ENCODE results near the gene TRMT1L. TPM values are rescaled to one million over a fixed set of nuclear protein-coding genes. Genes with fewer than 3 reads are reported as not detected.
"Not testable (repeated sequence)": the region's sequence is repeated elsewhere in the genome, so short reads cannot be mapped to it uniquely, and the experiment has no call there.

The TRMT1L gene, protein sequence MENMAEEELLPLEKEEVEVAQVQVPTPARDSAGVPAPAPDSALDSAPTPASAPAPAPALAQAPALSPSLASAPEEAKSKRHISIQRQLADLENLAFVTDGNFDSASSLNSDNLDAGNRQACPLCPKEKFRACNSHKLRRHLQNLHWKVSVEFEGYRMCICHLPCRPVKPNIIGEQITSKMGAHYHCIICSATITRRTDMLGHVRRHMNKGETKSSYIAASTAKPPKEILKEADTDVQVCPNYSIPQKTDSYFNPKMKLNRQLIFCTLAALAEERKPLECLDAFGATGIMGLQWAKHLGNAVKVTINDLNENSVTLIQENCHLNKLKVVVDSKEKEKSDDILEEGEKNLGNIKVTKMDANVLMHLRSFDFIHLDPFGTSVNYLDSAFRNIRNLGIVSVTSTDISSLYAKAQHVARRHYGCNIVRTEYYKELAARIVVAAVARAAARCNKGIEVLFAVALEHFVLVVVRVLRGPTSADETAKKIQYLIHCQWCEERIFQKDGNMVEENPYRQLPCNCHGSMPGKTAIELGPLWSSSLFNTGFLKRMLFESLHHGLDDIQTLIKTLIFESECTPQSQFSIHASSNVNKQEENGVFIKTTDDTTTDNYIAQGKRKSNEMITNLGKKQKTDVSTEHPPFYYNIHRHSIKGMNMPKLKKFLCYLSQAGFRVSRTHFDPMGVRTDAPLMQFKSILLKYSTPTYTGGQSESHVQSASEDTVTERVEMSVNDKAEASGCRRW
- total RNA-seq, result 10 to 100 TPM; 10.2 to 24.1 (median 20.9) TPM

GRCh38 chr1:185156854-185157598, at the start of gene TRMT1L, which contains the start of gene SWT1:
TSS of gene TRMT1L (minus strand) at chr1:185156953. CDS start at chr1:185156712, 241 bp downstream.
TSS of gene SWT1 (plus strand) at chr1:185157167. CDS start at chr1:185160842, 3,675 bp downstream.
- no peaks in the 10 kb centered on the region for H3K27me3 ChIP-seq
- peak; percentile 99 to 100 for DNase-seq
- H3K4me3 ChIP-seq, result peak within 1 kb of the TSS; percentile 97 to 99
- no peaks in the 10 kb centered on the region for H3K9me3 ChIP-seq
- TF ChIP-seq POLR2A (IDR thresholded peaks at IDR 0.05), result peak; percentile 99
- peak in 1 of 4 experiments; percentile 16 for TF ChIP-seq CTCF (IDR thresholded peaks at IDR 0.05)
- peak within 1 kb of the TSS; percentile 99 for H3K27ac ChIP-seq
- no peaks in the 10 kb centered on the region for H3K36me3 ChIP-seq
- intact Hi-C loops (cut with DNase I; ENCODE audit: low total_unique reads), result no loop called here
- H3K4me1 ChIP-seq, result peaks cover 0 to 7% of the 10 kb centered on the region in 2 donors

GRCh38 chr1:185200889-185201288, 44.1 kb upstream of the TRMT1L start:
- H3K4me3 ChIP-seq, result no peak overlapping the region
- no peaks in the 10 kb centered on the region for H3K4me1 ChIP-seq
- H3K27ac ChIP-seq, result no peak overlapping the region
- H3K36me3 ChIP-seq, result no peaks in the 10 kb centered on the region
- no peaks in the 10 kb centered on the region for H3K27me3 ChIP-seq
- TF ChIP-seq CTCF (IDR thresholded peaks at IDR 0.05), result no peak
- TF ChIP-seq POLR2A (IDR thresholded peaks at IDR 0.05), result no peak
- no peaks in the 10 kb centered on the region for H3K9me3 ChIP-seq
- no peak for DNase-seq
- intact Hi-C loops (cut with DNase I; ENCODE audit: low total_unique reads), result no loop called here

DNA sequence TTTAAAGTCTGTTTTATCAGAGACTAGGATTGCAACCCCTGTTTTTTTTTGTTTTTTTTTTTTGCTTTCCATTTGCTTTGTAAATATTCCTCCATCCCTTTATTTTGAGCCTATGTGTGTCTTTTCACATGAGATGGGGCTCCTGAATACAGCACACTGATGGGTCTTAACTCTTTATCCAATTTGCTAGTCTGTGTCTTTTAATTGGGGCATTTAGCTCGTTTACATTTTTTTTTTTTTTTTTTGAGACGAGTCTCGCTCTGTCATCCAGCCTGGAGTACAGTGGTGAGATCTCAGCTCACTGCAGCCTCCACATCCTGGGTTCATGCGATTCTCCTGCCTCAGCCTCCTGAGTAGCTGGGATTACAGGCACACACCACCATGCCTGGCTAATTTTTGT, 42.0 kb upstream of the TRMT1L start:
- H3K27ac ChIP-seq; H3K27me3 ChIP-seq; intact Hi-C loops (cut with DNase I; ENCODE audit: low total_unique reads); H3K4me1 ChIP-seq; H3K4me3 ChIP-seq; H3K9me3 ChIP-seq; DNase-seq; H3K36me3 ChIP-seq: not testable (repeated sequence)

DNA sequence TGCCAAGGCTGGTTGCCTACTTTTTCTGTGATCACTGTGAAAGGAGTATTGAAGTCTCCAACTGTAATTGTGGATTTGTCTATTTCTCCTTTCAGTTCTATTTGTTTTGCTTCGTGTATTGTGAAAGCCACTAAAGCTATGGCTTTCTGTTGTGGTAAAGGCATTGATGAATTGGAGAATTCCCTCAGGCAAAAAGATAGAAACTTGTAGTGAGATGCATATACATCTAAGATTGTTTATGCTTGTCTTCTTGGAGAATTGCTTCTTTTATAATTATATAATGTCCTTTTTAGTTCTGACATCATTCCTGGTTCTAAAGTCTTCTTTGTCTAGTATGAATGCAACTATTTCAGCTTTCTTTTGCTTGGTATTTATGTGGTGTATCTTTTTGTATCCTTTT, 37.0 kb upstream of the TRMT1L start:
- intact Hi-C loops (cut with DNase I; ENCODE audit: low total_unique reads), result no loop called here
- Histone ChIP-seq H3K27ac (no peak overlapping the region), H3K36me3 (no peaks in the 10 kb centered on the region), H3K4me1 (no peaks in the 10 kb centered on the region), H3K9me3 (no peaks in the 10 kb centered on the region), H3K4me3 (no peak overlapping the region), H3K27me3 (no peaks in the 10 kb centered on the region)
- DNase-seq, result no peak
- no peak for TF ChIP-seq POLR2A (IDR thresholded peaks at IDR 0.05)
- TF ChIP-seq CTCF (IDR thresholded peaks at IDR 0.05), result no peak

DNA sequence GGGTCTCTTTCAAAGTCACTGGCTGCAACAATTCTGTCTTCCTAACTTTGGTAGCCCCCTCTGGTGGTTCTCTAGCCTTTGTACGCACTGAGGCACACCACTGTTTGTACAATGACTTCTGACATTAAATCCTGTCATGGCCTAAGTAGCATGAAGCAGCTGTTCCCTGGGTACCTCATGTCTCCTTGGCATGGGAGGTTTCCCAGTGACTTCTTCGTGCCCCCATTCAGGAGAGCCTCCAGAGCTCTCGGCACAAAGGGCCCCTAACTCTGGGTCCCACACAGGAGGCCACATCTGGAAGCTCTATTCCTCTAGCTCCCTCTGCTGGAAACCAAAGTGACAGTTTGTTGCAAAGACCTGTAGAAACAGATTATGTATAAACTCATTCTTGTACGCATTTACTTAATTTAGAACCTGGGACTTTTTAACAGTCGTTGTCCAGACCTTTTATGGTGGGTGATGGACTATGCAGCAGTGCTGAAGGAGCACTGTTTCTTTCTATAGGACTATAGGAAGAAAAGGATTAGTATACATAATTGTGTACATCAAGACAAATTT, 13.6 kb upstream of the TRMT1L start:
- Histone ChIP-seq H3K36me3 (no peaks in the 10 kb centered on the region), H3K9me3 (no peaks in the 10 kb centered on the region), H3K27me3 (no peaks in the 10 kb centered on the region), H3K4me3 (no peak overlapping the region), H3K27ac (no peak overlapping the region), H3K4me1 (no peaks in the 10 kb centered on the region)
- peak in 1 of 2 donors; percentile 18 for DNase-seq
- no peak for TF ChIP-seq POLR2A (IDR thresholded peaks at IDR 0.05)
- peak; percentile 27 to 44 (median 32) for TF ChIP-seq CTCF (IDR thresholded peaks at IDR 0.05)
- intact Hi-C loops (cut with DNase I; ENCODE audit: low total_unique reads), result no loop called here

All from uterus (tissue), 4 donors.